ENCODE results near the gene EP400.
"Not testable (repeated sequence)": the region's sequence is repeated elsewhere in the genome, so short reads cannot be mapped to it uniquely, and the experiment has no call there.

EP400 gene

DNA sequence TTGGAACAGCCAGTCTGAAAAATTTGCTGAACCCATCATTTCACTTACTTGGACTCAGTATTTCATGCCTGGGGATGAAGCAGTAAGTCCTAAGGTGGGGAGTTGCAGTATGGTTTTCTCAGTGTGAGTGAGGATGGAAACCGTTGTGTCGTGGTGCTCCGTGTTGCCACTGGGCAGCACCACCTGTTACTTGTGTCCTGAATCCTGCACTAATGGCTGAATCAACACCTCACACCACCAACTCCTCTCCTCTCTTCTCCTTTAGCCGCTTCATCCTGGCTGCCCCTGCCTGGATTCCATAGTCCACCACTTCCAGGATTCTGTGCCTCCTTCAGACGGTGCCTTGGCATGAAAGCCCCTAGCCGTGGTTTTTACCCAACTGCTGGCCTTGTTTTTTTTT, 3.0 kb upstream of the EP400 start:
- DNase-seq (ENCODE audit: low read depth), result no peak
- TF ChIP-seq, protein P1, sequence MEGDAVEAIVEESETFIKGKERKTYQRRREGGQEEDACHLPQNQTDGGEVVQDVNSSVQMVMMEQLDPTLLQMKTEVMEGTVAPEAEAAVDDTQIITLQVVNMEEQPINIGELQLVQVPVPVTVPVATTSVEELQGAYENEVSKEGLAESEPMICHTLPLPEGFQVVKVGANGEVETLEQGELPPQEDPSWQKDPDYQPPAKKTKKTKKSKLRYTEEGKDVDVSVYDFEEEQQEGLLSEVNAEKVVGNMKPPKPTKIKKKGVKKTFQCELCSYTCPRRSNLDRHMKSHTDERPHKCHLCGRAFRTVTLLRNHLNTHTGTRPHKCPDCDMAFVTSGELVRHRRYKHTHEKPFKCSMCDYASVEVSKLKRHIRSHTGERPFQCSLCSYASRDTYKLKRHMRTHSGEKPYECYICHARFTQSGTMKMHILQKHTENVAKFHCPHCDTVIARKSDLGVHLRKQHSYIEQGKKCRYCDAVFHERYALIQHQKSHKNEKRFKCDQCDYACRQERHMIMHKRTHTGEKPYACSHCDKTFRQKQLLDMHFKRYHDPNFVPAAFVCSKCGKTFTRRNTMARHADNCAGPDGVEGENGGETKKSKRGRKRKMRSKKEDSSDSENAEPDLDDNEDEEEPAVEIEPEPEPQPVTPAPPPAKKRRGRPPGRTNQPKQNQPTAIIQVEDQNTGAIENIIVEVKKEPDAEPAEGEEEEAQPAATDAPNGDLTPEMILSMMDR (IDR thresholded peaks at IDR 0.05; ENCODE audit: insufficient read depth, low read depth, low read length, missing control alignments), result no peak
- no peak overlapping the region for H3K4me3 ChIP-seq (ENCODE audit: low read depth, low read length)

DNA sequence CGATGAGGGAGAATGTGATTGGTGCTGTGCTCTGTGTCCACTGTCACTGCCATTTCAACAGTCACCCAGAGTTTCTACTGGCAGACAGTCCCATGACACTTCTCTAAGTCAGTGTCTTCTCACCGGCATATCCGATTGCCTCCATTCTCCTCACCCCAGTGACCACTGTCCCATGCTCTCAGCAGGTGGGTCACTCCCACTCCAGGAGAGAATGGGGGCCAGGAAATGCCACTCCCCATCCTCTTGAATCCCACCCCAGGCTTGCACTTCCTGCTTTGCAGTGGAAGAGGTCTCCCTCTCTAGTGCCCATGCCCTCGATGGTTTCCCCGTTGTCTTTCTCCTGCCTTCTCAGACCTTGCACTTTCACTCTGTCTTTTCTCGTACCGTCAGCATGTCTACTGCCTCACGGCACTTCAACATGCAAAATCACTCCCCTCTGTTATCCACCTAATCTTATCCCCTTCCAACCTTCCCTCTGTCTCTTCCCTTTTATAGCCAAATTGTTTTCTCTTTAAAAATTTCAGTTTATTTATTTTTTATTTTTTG, 2.2 kb upstream of the EP400 start:
- TF ChIP-seq, protein P1 (IDR thresholded peaks at IDR 0.05; ENCODE audit: insufficient read depth, low read depth, low read length, missing control alignments), result no peak
- H3K4me3 ChIP-seq (ENCODE audit: low read depth, low read length), result no peak overlapping the region
- no peak for DNase-seq (ENCODE audit: low read depth)

DNA sequence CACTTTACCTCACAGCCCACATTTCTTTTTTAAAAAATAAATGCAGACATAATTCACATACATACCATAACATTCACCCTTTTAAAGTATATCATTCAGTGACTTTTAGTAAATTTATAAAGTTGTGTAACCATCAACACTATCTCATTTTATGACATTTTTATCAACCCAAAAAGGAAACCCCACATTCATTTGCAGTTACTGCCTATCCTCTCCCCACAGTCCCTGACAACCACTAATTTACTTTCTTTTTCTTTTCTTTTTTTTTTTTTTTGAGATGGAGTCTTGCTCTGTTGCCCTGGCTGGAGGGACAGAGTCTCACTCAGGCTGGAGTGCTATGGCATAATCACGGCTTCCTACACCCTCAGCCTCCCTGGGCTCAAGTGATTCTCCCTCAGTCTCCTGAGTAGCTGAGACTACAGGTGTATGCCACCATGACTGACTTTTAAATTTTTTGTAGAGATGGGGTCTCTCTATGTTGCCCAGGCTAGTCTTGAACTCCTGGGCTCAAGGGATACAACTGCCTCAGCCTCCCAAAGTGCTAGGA, 1.5 kb upstream of the EP400 start:
- H3K4me3 ChIP-seq (ENCODE audit: low read depth, low read length), result no peak overlapping the region
- TF ChIP-seq, protein P1 (IDR thresholded peaks at IDR 0.05; ENCODE audit: insufficient read depth, low read depth, low read length, missing control alignments), result no peak
- DNase-seq (ENCODE audit: low read depth), result no peak

DNA sequence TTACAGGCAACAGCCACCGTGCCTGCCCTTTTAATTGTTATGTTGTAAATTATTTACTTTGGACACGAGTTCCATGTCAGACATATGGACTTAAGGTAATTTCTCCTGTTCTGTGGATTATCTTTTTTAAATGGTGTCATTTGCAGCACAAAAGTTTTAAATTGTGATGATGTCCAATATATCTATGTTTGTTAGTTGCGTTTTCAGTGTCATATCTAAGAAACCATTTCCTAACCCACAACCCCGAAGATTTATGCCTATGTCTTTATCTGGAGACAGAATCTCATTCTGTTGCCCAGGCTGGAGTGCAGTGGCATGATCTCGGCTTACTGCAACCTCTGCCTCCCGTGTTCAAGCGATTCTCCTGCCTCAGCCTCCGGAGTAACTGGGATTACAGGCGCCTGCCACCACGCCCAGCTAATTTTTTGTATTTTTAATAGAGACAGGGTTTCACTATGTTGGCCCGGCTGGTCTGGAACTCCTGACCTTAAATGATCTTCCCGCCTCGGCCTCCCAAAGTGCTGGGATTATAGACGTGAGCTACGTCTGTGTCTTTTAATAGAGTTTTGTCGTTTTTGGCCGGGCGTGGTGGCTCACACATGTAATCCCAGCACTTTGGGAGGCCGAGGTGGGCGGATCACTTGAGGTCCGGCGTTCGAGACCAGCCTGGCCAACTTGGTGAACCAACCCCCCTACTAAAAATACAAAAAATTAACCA, 870 bp upstream of the EP400 start:
- not testable (repeated sequence) for DNase-seq (ENCODE audit: low read depth)
- H3K4me3 ChIP-seq (ENCODE audit: low read depth, low read length), result peak overlapping the region; percentile 45

DNA sequence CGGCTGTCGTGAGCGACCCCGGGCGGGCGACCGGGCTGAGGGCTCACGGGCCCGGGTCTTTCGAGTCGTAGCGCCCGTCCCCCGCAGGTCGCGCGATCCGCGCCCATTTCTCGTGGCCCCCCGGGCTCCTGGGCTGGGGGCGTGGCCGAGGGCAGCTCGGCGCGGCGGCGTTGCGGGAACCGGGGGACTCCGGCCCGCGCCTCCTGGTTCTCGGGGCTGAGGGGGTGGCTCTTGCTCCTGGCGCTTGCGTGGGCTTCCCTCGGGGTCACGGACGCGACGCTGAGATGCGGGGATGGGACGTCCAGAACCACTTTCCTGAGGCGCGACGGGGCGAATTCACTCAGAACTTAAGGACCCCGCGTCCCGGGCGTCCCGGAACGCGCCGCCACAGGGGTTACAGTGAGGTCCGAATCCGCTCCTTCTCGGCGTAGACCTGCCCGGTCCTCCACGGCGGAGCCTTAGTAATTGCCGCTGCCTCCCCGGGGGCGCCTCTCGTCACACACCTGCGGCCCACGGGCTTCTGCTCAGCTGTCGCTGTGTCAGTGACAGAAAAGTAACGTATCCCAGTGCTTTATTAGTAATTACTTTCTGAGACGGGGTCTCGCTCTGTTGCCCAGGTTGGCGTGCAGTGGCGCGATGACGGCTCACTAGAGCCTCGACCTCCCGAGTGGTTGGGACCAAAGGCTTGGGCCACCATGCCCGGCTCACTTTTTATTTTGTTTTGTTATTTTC, 606 bp downstream of the EP400 start:
- peak; percentile 52 for DNase-seq (ENCODE audit: low read depth)
- peak overlapping the region; percentile 97 for H3K4me3 ChIP-seq (ENCODE audit: low read depth, low read length)
- TF ChIP-seq, protein P1 (IDR thresholded peaks at IDR 0.05; ENCODE audit: insufficient read depth, low read depth, low read length, missing control alignments), result no peak

DNA sequence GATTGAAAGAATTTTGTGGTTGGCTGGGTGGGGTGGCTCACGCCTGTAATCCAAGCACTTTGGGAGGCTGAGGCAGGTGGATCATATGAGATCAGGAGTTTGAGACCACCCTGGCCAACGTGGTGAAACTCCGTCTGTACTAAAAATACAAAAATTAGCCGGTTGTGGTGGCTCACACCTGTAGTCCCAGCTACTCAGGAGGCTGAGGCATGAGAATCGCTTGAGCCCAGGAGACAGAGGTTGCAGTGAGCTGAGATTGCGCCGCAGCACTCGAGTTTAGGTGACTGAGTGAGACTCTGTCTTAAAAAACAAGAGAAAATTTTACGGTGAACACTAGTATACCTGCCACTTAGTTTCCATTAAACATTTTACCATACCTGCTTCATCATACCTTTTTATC, 4.1 kb downstream of the EP400 start:
- not testable (repeated sequence) for DNase-seq (ENCODE audit: low read depth); H3K4me3 ChIP-seq (ENCODE audit: low read depth, low read length)

DNA sequence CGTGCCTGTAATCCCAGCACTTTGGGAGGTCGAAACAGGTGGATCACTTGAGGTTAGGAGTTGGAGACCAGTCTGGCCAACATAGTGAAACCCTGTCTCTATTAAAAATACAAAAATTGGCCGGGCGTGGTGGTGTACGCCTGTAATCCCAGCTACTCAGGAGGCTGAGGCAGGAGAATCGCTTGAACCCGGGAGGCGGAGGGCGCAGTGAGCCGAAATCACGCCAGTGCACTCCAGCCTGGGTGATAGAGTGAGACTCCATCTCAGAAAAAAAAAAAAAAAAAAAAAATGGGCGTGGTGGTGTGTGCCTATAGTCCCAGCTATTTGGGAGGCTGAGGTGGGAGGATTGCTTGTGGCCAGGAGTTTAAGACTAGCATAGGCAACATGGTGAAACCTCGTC, 4.7 kb downstream of the EP400 start:
- DNase-seq (ENCODE audit: low read depth); H3K4me3 ChIP-seq (ENCODE audit: low read depth, low read length): not testable (repeated sequence)

DNA sequence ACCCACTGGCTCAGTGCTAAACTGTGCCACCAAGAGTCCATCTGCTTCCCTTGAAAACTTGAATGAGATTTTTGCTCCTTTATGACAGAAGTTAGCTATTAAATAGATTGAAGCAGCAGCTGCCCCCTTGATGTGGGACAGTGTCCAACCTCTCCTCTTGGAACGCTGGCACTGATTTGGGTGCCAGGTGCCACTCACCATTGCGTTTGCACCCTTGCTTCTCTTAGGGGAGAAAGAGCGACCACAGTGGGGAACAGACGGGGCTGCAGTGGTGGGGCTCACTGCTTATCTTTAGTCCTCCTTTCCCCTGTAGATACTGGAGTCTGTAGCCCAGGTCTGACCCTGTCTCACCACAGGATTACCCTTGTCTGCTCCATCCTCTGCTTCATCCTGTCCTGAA, 9.4 kb downstream of the EP400 start:
- H3K4me3 ChIP-seq (ENCODE audit: low read depth, low read length), result no peak overlapping the region
- TF ChIP-seq, protein P1 (IDR thresholded peaks at IDR 0.05; ENCODE audit: insufficient read depth, low read depth, low read length, missing control alignments), result no peak
- no peak for DNase-seq (ENCODE audit: low read depth)
